ENCODE measurements around the gene TMEM163. TPM values are rescaled to one million over a fixed set of nuclear protein-coding genes. Genes with fewer than 3 reads are reported as not detected.

The TMEM163 gene
- polyA plus RNA-seq (3.1 and 3.5 TPM in 2 replicates), polyA minus RNA-seq (1.2 and 1.9 TPM in 2 replicates)

GRCh38 chr2:134718817-134719814, at the start of gene TMEM163:
TSS of gene TMEM163 (minus strand) at chr2:134719000.
- TF ChIP-seq RAD21 (conservative IDR thresholded peaks at IDR 0.05) (peak; percentile 6), EP300 (conservative IDR thresholded peaks at IDR 0.05; ENCODE audit: poor library complexity, severe bottlenecking) (no peak)
- Histone ChIP-seq H3K9me3 (ENCODE audit: low read length) (no peaks in the 10 kb centered on the region), H3K4me3 (ENCODE audit: low read length) (peak within 1 kb of the TSS; percentile 66), H3K27ac (ENCODE audit: low read length) (no peak within 1 kb of the TSS), H3K79me2 (replicated peaks; ENCODE audit: insufficient read depth, low read length) (no peaks in the 10 kb centered on the region), H3F3A (ENCODE audit: insufficient read depth, low read length, poor library complexity, severe bottlenecking) (no peaks in the 10 kb centered on the region), H3K9me2 (ENCODE audit: insufficient read depth, low read length) (no peaks in the 10 kb centered on the region), H3K9ac (ENCODE audit: low read length) (peak within 1 kb of the TSS; percentile 47), H2AFZ (ENCODE audit: low read depth, low read length) (no peak within 1 kb of the TSS), H3K27me3 (ENCODE audit: insufficient read depth, low read depth, low read length) (peaks cover 50% of the 10 kb centered on the region), H3K36me3 (ENCODE audit: insufficient read depth, low read length) (no peaks in the 10 kb centered on the region), H3K4me2 (ENCODE audit: low read length) (no peak within 1 kb of the TSS), H4K20me1 (ENCODE audit: insufficient read depth) (no peaks in the 10 kb centered on the region)

GRCh38 chr2:134766583-134766982, 47.8 kb upstream of the TMEM163 start:
- H2AFZ ChIP-seq (ENCODE audit: low read depth, low read length): no peak overlapping the region
- no peak overlapping the region for H3K27ac ChIP-seq (ENCODE audit: low read length)
- H3K9me2 ChIP-seq (ENCODE audit: insufficient read depth, low read length): no peaks in the 10 kb centered on the region
- H4K20me1 ChIP-seq (ENCODE audit: insufficient read depth): no peaks in the 10 kb centered on the region
- no peaks in the 10 kb centered on the region for H3K79me2 ChIP-seq (replicated peaks; ENCODE audit: insufficient read depth, low read length)
- no peak overlapping the region for H3K4me2 ChIP-seq (ENCODE audit: low read length)
- TF ChIP-seq TAF1 (IDR thresholded peaks at IDR 0.05; ENCODE audit: low read depth) (no peak), SMC3 (conservative IDR thresholded peaks at IDR 0.05; ENCODE audit: poor library complexity) (no peak)
- no peak overlapping the region for H3K4me3 ChIP-seq (ENCODE audit: low read length)
- no peaks in the 10 kb centered on the region for H3K9me3 ChIP-seq (ENCODE audit: low read length)
- H3F3A ChIP-seq (ENCODE audit: insufficient read depth, low read length, poor library complexity, severe bottlenecking): no peaks in the 10 kb centered on the region
- no peaks in the 10 kb centered on the region for H3K27me3 ChIP-seq (ENCODE audit: insufficient read depth, low read depth, low read length)
- H3K9ac ChIP-seq (ENCODE audit: low read length): no peak overlapping the region
- H3K36me3 ChIP-seq (ENCODE audit: insufficient read depth, low read length): no peaks in the 10 kb centered on the region

GRCh38 chr2:134765987-134766386, 47.2 kb upstream of the TMEM163 start:
- Histone ChIP-seq H3K36me3 (ENCODE audit: insufficient read depth, low read length) (no peaks in the 10 kb centered on the region), H3K27ac (ENCODE audit: low read length) (no peak overlapping the region), H3K9me3 (ENCODE audit: low read length) (no peaks in the 10 kb centered on the region), H3K27me3 (ENCODE audit: insufficient read depth, low read depth, low read length) (no peaks in the 10 kb centered on the region), H3K4me2 (ENCODE audit: low read length) (no peak overlapping the region), H3K9me2 (ENCODE audit: insufficient read depth, low read length) (no peaks in the 10 kb centered on the region), H3F3A (ENCODE audit: insufficient read depth, low read length, poor library complexity, severe bottlenecking) (no peaks in the 10 kb centered on the region), H3K79me2 (replicated peaks; ENCODE audit: insufficient read depth, low read length) (no peaks in the 10 kb centered on the region), H2AFZ (ENCODE audit: low read depth, low read length) (no peak overlapping the region), H3K9ac (ENCODE audit: low read length) (no peak overlapping the region), H4K20me1 (ENCODE audit: insufficient read depth) (no peaks in the 10 kb centered on the region), H3K4me3 (ENCODE audit: low read length) (no peak overlapping the region)
- TF ChIP-seq MXI1 (conservative IDR thresholded peaks at IDR 0.05; ENCODE audit: poor library complexity, severe bottlenecking): no peak
- no peak for TF ChIP-seq TAF1 (IDR thresholded peaks at IDR 0.05; ENCODE audit: low read depth)
- TF ChIP-seq POLR2AphosphoS5 (IDR thresholded peaks at IDR 0.05): no peak
- TF ChIP-seq RAD21 (conservative IDR thresholded peaks at IDR 0.05): no peak
- no peak for TF ChIP-seq EZH2 (IDR thresholded peaks at IDR 0.05; ENCODE audit: borderline replicate concordance, insufficient read depth, low read length, poor library complexity, severe bottlenecking)
- no peak for TF ChIP-seq EP300 (conservative IDR thresholded peaks at IDR 0.05; ENCODE audit: poor library complexity, severe bottlenecking)
- TF ChIP-seq SMC3 (conservative IDR thresholded peaks at IDR 0.05; ENCODE audit: poor library complexity): no peak
- TF ChIP-seq, protein P1, sequence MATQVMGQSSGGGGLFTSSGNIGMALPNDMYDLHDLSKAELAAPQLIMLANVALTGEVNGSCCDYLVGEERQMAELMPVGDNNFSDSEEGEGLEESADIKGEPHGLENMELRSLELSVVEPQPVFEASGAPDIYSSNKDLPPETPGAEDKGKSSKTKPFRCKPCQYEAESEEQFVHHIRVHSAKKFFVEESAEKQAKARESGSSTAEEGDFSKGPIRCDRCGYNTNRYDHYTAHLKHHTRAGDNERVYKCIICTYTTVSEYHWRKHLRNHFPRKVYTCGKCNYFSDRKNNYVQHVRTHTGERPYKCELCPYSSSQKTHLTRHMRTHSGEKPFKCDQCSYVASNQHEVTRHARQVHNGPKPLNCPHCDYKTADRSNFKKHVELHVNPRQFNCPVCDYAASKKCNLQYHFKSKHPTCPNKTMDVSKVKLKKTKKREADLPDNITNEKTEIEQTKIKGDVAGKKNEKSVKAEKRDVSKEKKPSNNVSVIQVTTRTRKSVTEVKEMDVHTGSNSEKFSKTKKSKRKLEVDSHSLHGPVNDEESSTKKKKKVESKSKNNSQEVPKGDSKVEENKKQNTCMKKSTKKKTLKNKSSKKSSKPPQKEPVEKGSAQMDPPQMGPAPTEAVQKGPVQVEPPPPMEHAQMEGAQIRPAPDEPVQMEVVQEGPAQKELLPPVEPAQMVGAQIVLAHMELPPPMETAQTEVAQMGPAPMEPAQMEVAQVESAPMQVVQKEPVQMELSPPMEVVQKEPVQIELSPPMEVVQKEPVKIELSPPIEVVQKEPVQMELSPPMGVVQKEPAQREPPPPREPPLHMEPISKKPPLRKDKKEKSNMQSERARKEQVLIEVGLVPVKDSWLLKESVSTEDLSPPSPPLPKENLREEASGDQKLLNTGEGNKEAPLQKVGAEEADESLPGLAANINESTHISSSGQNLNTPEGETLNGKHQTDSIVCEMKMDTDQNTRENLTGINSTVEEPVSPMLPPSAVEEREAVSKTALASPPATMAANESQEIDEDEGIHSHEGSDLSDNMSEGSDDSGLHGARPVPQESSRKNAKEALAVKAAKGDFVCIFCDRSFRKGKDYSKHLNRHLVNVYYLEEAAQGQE (IDR thresholded peaks at IDR 0.05; ENCODE audit: borderline replicate concordance): no peak
- TF ChIP-seq, protein P2, sequence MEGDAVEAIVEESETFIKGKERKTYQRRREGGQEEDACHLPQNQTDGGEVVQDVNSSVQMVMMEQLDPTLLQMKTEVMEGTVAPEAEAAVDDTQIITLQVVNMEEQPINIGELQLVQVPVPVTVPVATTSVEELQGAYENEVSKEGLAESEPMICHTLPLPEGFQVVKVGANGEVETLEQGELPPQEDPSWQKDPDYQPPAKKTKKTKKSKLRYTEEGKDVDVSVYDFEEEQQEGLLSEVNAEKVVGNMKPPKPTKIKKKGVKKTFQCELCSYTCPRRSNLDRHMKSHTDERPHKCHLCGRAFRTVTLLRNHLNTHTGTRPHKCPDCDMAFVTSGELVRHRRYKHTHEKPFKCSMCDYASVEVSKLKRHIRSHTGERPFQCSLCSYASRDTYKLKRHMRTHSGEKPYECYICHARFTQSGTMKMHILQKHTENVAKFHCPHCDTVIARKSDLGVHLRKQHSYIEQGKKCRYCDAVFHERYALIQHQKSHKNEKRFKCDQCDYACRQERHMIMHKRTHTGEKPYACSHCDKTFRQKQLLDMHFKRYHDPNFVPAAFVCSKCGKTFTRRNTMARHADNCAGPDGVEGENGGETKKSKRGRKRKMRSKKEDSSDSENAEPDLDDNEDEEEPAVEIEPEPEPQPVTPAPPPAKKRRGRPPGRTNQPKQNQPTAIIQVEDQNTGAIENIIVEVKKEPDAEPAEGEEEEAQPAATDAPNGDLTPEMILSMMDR (IDR thresholded peaks at IDR 0.05; ENCODE audit: poor library complexity, severe bottlenecking): no peak
